Dedifferentiated amniotic fluid mesenchymal stem cell (primary cell): ENCODE results near the gene FNIP1.
"Not testable (repeated sequence)": the region's sequence is repeated elsewhere in the genome, so short reads cannot be mapped to it uniquely, and the experiment has no call there.

Experiments
- DNase-seq: peaks from one replicate; pipeline ENCODE4 v3.0.0-alpha.2; 2016; ENCODE audit errors: extremely low spot score

FNIP1 gene

DNA sequence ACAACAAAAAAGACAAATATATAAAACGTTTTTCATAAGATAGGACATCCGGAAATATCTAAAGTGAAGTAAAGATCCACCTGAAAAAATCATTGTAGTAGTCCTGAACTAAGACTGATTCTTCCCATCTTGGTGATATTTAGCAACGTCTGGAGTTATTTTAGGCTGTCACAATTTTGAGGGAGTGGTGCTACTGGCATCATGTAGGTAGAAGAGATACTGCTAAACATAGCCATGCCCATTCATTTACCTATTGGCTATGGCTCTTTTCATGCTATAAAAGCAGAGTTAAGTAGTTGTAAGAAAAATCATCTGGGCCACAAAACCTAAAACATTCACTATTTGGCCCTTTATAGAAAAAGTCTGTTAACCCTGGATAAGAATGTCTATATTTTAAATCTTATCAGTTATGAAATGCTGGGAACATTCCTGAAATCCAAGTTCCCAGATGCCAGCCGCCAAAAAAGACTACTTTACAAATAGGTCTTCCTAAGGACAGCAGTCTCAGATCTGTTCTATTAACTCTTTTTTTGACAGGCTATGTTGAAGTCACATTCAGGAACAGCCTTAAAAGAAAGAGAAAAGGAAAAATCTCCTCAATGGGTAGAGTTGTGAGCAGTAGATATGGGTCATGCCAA is 188.8 kb downstream of the FNIP1 start:
- DNase-seq: no peak

- no peak for DNase-seq
These were observed 189.4 kb downstream of the FNIP1 start for GRCh38 chr5:131607418-131607817.

GRCh38 chr5:131605086-131605485 is 191.7 kb downstream of the FNIP1 start:
- DNase-seq: no peak

- no peak for DNase-seq
These were observed 201.5 kb downstream of the FNIP1 start for GRCh38 chr5:131595088-131596033.

GRCh38 chr5:131593921-131594320 is 202.9 kb downstream of the FNIP1 start:
- no peak for DNase-seq

GRCh38 chr5:131593436-131593835 is 203.4 kb downstream of the FNIP1 start:
- DNase-seq: not testable (repeated sequence)
